NCI-H1436 (cell line): ENCODE measurements around the gene RRP9.
"Not testable (repeated sequence)": the region's sequence is repeated elsewhere in the genome, so short reads cannot be mapped to it uniquely, and the experiment has no call there.

ENCODE experiments used
- DNase-seq: peaks from one replicate; lab custom pipeline; 2025; lab: John Stamatoyannopoulos, UW

Gene RRP9

GRCh38 chr3:51938780-51939425 is 2.8 kb downstream of the RRP9 start:
- no peak for DNase-seq

GRCh38 chr3:51937611-51938450 is 3.9 kb downstream of the RRP9 start:
- no peak for DNase-seq

GRCh38 chr3:51937014-51937413 is 4.7 kb downstream of the RRP9 start:
- no peak for DNase-seq

GRCh38 chr3:51935886-51936755 is 5.6 kb downstream of the RRP9 start:
- no peak for DNase-seq

- DNase-seq: no peak
Measured at GRCh38 chr3:51934991-51935885, 6.5 kb downstream of the RRP9 start.

- no peak for DNase-seq
Measured at GRCh38 chr3:51934139-51934850, 7.4 kb downstream of the RRP9 start.

- DNase-seq: no peak
Measured at GRCh38 chr3:51933471-51934138, 8.1 kb downstream of the RRP9 start.

GRCh38 chr3:51932471-51933370 is 9.0 kb downstream of the RRP9 start:
- no peak for DNase-seq

GRCh38 chr3:51931756-51932155 is 9.9 kb downstream of the RRP9 start:
- no peak for DNase-seq

GRCh38 chr3:51930439-51930838 is 11.3 kb downstream of the RRP9 start:
- no peak for DNase-seq

GRCh38 chr3:51929420-51930003 is 12.2 kb downstream of the RRP9 start:
- DNase-seq: no peak

GRCh38 chr3:51928981-51929380 is 12.7 kb downstream of the RRP9 start:
- not testable (repeated sequence) for DNase-seq

GRCh38 chr3:51928438-51928837 is 13.3 kb downstream of the RRP9 start:
- DNase-seq: no peak

- no peak for DNase-seq
Measured at GRCh38 chr3:51927061-51927977, 14.4 kb downstream of the RRP9 start.

GRCh38 chr3:51921081-51921578 is 20.6 kb downstream of the RRP9 start:
- DNase-seq: no peak

GRCh38 chr3:51916418-51916817 is 25.3 kb downstream of the RRP9 start:
- DNase-seq: no peak

GRCh38 chr3:51908026-51908425 is 33.7 kb downstream of the RRP9 start:
- DNase-seq: no peak
